Kidney epithelial cell (primary cell): Measurements from ENCODE around the gene SLMAP. TPM values are rescaled to one million over a fixed set of nuclear protein-coding genes. Genes with fewer than 3 reads are reported as not detected.

ENCODE experiments used
- DNase-seq: peaks from one replicate; pipeline ENCODE4 v3.0.0-alpha.2; 2010; ENCODE audit warnings: low read depth
- H3K27me3 ChIP-seq: 2 replicates; pipeline ENCODE4 v1.6.0; 2011; ENCODE audit warnings: low read length; ENCODE audit not compliant: control insufficient read depth, insufficient read depth
- H3K36me3 ChIP-seq: 2 replicates; pipeline ENCODE4 v1.5.1; 2011; ENCODE audit warnings: low read length; ENCODE audit not compliant: control insufficient read depth, insufficient read depth
- H3K4me3 ChIP-seq: 2 replicates; pipeline ENCODE4 v1.5.1; 2011; ENCODE audit warnings: low read depth, mild to moderate bottlenecking, control low read depth, low read length
- total RNA-seq: library from RNA; depleted of rRNA; stranded (reverse); fragments of >200 nt; gene quantifications from 2 replicates; pipeline ENCODE4 v1.2.3, GENCODE V29; 2015
- TF ChIP-seq, protein P1 (sequence below): IDR thresholded peaks from 2 replicates; pipeline ENCODE4 v1.5.1; 2011; ENCODE audit warnings: mild to moderate bottlenecking, moderate library complexity, low read length, control low read depth, inconsistent platforms; ENCODE audit not compliant: insufficient read depth, poor library complexity, severe bottlenecking

SLMAP gene
- total RNA-seq, 1 donor from 2014 or later = 48.6 TPM

DNA sequence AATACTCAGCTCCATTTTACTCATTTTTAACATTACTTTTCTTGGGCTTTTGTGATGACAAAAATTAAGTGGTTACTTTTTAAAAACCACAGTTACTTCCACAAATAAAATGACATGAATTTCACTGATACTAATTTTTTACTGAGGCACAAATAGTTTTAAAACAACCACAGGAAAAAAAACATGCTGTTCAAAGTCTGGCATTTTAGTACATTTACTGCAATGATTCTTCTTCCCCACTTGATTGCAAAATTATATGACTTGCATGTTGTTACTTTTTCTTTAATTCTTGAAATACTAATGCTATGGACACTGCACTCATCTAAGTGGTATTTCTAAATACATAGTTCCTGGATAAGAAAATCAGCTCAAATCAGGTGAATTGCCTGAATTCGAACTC is 24.8 kb upstream of the SLMAP start:
- TF ChIP-seq, protein P1, sequence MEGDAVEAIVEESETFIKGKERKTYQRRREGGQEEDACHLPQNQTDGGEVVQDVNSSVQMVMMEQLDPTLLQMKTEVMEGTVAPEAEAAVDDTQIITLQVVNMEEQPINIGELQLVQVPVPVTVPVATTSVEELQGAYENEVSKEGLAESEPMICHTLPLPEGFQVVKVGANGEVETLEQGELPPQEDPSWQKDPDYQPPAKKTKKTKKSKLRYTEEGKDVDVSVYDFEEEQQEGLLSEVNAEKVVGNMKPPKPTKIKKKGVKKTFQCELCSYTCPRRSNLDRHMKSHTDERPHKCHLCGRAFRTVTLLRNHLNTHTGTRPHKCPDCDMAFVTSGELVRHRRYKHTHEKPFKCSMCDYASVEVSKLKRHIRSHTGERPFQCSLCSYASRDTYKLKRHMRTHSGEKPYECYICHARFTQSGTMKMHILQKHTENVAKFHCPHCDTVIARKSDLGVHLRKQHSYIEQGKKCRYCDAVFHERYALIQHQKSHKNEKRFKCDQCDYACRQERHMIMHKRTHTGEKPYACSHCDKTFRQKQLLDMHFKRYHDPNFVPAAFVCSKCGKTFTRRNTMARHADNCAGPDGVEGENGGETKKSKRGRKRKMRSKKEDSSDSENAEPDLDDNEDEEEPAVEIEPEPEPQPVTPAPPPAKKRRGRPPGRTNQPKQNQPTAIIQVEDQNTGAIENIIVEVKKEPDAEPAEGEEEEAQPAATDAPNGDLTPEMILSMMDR = no peak
- DNase-seq = no peak
- H3K4me3 ChIP-seq = no peak overlapping the region
- H3K27me3 ChIP-seq = no peaks in the 10 kb centered on the region
- H3K36me3 ChIP-seq = no peaks in the 10 kb centered on the region

DNA sequence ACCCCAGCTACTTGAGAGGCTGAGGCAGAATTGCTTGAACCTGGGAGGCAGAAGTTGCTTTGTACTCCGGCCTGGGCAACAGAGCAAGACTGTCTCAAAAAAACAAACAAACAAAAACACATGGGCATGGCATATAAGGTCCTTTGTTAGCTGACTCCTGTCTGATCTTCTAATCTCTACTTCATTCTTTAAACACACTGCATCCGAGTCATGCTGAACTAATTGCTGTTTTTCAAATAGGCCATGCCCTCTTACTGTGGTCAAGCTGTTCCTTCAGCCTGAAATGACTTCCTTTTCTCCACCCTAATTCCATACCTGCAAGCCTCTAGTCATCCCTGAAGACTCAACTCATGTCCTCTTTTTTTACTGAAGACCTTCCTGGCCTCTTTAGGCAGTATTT is 22.3 kb upstream of the SLMAP start:
- Histone ChIP-seq H3K36me3 (no peaks in the 10 kb centered on the region), H3K27me3 (no peaks in the 10 kb centered on the region), H3K4me3 (no peak overlapping the region)
- TF ChIP-seq, protein P1 = no peak
- DNase-seq = no peak

DNA sequence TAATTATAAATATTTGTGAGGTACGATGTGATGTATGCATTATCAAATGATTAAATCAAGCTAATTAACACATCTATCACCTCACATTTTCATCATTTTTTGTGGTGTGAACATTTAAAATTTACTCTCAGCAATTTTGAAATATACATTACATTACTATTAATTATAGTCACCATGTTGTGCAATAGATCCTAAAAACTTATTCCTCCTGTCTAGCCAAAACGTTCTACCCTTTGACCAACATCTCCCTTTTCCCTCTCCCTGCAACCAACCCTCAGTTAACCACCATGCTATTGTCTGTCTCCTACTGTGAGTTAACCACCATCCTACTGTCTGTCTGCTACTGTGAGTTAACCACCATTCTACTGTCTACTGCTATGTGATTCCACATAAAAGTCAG is 20.7 kb upstream of the SLMAP start:
- Histone ChIP-seq H3K4me3 (no peak overlapping the region), H3K27me3 (no peaks in the 10 kb centered on the region), H3K36me3 (no peaks in the 10 kb centered on the region)
- TF ChIP-seq, protein P1 = no peak
- DNase-seq = no peak

DNA sequence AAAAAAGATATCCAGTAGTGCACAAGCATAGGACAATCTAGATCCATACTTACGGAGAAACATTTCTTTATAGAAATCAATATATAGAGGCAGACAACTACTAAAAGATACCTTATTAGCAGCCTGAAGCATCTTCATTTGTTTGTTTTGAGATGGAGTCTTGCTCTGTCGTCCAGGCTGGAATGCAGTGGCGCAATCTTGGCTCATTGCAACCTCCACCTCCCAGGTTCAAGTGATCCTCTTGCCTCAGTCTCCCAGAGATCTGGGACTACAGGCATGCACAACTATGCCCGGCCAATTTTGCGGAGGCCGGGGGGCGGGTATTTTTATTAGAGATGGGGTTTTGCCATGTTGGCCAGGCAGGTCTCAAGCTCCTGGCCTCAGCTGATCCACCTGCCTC is 18.3 kb upstream of the SLMAP start:
- TF ChIP-seq, protein P1 = no peak
- H3K27me3 ChIP-seq = no peaks in the 10 kb centered on the region
- no peak overlapping the region for H3K4me3 ChIP-seq
- DNase-seq = no peak
- H3K36me3 ChIP-seq = no peaks in the 10 kb centered on the region

DNA sequence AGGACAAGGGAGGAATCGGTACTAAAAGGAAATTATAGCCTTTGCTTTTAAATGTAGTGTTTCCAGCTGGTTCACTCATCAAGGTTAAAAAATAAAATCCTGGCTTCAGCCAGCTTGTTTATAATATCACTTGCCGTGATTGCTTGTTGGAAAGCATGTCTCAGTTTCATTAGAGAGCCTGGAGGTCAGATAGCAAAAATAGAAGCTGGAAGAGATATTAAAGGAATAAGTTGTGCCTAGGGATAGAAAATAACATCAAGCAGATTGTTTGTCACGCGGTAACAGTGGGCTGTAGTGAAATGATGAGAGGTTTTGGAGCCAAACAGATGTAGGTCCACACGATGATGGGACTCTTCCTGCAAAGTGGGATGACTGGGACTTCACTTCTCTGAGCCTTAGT is 17.7 kb upstream of the SLMAP start:
- DNase-seq = no peak
- H3K27me3 ChIP-seq = no peaks in the 10 kb centered on the region
- TF ChIP-seq, protein P1 = no peak
- H3K4me3 ChIP-seq = no peak overlapping the region
- no peaks in the 10 kb centered on the region for H3K36me3 ChIP-seq

DNA sequence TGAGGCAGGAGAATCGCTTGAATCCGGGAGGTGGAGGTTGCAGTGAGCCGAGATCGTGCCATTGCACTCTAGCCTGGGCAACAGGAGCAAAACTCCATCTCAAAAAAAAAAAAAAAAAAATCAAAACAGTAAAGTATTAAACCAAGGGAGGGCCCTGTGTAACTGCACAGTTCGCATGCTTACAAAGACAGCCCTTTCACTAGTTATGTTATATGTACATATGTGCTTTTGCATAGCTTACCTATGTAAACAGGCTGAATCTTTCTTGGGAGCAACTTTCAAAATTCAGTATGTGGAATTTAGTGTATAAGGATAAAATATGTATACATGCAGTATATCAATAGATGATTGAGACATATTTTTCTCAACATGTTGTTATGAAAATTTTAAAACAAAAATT is 16.1 kb upstream of the SLMAP start:
- TF ChIP-seq, protein P1 = no peak
- Histone ChIP-seq H3K27me3 (no peaks in the 10 kb centered on the region), H3K36me3 (no peaks in the 10 kb centered on the region), H3K4me3 (no peak overlapping the region)
- DNase-seq = no peak
